ENCODE data around the gene SLIT3.

GRCh38 chr5:169300468-169301385, at the start of gene SLIT3:
- no peak for TF ChIP-seq REST (IDR thresholded peaks at IDR 0.05; ENCODE audit: insufficient replicate concordance, low read depth)
- TF ChIP-seq CTCF (IDR thresholded peaks at IDR 0.05; ENCODE audit: insufficient read depth, low read length) = no peak
- no peak for TF ChIP-seq POLR2AphosphoS5 (IDR thresholded peaks at IDR 0.05; ENCODE audit: low read depth)
